ENCODE data around the gene KLC1.

Gene KLC1

GRCh38 chr14:103723748-103724081 lies 94.7 kb downstream of the KLC1 start:
- FAIRE-seq = no peak

DNA sequence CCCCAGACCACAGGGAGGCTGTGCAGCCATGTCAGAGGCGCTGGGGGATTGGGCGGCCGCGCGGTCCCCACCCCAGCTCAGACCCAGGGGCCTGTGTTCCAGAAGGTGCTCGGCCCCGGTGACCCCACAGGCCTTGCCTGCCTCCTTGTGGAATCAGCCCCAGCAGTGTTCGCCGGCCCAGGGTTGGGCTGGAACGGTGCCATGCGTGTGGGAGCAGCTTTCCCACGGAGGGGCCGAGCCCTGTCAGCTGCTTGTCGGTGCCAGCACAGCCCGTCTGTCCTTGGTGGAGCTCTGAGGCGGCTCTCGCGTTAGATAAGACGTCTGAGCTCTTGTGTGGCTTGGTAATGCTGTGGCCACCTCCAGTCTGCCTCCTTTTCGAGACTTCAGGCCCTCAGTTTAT lies 95.1 kb downstream of the KLC1 start:
- FAIRE-seq = no peak

GRCh38 chr14:103725001-103725682 lies 96.1 kb downstream of the KLC1 start:
- no peak for FAIRE-seq

DNA sequence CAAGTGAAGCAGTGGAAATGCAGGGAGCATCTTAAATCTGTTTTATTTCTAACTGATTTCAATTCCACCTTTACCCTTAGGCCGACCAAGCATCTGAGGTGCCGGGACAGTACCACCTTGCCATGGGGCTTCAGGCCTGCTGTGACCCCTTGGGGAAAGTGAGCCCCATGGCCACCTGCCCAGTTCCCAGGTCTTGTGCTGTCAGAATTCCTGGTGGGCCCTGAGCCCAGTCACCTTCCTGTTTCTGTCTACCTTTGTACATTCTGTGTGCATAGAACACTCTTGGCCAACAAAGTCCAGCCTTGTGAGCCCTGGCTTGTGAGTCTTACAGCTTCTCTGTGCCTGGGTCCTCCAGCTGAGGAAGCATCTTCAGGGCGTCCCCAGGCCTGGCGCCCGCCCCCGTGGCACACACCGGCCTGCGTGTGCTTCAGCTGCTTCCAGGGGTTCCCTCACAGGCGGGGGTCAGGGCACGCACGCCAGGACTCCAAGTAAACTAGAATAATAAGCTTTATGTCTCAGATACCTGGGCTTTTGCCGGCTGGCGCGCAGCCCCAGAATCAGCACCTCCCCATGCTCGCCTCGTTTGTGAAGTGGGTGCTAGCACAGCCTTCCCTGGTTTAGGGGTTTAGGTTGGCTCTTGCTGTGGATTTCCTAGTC lies 96.9 kb downstream of the KLC1 start:
- no peak for FAIRE-seq

GRCh38 chr14:103726474-103726873 lies 97.5 kb downstream of the KLC1 start:
- no peak for FAIRE-seq

DNA sequence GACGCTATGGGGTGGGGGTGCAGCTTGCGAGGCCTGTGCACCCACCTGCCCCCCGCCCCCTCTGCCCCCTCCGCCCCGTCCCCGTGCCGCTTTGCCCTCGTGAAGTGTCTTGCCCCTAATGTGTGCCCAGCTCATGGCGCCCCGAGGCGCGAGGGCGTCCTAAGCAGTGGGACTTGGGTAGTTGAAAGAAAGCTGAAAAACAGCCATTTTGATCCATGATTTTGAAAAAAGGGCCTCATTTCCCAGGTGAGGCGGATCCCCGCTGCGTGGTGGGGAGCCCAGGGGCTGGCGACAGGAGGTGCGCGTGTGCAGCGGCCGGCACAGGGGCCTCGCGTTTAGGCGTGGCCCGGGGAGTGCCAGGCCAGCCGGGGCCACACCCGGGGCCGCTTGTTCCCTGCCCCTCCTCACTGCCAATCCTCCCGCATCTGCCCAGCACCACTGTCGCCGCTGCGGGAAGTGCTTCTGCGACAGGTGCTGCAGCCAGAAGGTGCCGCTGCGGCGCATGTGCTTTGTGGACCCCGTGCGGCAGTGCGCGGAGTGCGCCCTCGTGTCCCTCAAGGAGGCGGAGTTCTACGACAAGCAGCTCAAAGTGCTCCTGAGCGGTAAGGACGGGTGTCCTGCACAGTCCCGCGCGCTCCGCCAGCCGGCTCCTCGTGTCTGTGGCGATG lies 98.4 kb downstream of the KLC1 start:
- no peak for FAIRE-seq

DNA sequence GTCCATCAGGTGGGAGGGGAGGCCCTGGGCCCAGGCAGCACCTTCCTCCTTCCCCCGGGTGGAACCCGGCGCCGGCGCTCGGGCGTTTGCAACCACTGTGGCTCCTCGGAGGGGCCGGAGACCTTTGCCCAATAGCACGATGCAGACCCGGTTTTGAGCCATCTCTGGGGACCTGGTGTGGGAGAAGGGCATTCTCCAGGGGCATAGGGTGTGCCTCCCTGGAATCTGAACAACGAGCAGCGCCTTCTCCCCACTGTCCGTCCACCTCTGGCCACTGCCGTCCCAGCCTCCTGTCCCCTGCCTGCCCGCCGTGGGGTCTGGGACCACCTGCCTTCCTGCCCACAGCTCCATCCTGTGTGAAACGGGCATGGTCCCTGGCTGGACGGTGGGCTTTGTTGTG lies 99.1 kb downstream of the KLC1 start:
- FAIRE-seq = no peak

DNA sequence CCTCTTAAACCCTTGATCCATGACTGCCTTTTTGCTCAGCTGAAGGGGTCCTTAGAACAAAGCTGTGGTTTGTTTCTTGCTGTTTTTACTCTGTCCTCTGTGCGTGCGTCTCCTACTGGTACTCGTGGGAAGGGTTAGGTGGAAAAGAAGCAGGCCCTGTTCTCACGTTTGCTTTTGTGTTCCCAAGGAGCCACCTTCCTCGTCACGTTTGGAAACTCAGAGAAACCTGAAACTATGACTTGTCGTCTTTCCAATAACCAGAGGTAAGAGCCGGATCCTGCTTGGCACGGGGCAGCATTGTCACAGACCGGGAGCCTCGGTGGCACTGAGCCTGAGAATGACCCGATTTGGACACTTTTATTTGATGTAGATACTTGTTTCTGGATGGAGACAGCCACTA lies 99.7 kb downstream of the KLC1 start:
- FAIRE-seq = no peak

DNA sequence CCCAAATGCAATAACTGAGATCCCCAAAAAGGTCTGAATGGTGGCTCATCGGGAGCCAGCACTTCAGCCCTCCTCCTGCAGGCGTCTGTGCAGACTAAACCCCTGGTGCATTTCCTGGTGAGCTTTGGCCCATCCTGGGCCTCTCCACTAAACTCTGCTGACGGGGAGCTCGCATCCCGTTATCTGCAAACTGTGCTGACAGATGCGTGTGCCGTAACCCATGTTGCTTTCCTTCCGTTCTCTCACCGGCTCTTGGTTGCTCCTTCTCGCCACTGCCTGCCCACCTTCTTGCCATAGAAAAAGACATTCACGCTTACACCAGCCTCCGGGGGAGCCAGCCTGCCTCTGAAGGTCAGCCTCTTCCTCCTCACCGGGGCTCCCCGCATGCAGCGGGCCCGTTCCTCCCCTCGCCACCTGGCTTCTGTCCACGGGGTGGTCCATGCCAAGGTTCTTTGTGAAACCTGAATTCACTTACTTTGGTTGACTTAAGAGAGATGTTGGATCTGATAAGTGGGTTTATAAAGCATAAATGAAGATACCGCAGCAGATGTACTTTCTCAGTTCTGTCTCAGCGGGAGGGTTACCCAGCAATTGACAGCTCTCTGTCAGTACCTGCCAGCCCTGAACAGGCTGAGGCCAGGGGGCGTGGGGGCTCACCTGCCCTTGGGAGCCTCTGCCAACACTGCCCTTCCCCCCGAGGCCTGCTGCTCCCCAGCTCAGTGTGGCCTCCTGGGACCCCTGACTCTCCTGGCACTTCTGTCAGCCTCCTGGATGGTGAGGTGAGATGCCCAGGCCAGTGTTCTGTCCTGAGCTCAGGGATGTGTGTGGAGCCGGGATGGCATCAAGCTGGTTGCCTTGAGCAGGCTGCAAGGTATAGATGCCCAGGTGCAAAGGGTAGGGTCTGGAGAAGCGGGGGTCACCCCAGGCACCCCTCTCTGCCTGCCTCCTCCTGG lies 100.8 kb downstream of the KLC1 start:
- FAIRE-seq = no peak

DNA sequence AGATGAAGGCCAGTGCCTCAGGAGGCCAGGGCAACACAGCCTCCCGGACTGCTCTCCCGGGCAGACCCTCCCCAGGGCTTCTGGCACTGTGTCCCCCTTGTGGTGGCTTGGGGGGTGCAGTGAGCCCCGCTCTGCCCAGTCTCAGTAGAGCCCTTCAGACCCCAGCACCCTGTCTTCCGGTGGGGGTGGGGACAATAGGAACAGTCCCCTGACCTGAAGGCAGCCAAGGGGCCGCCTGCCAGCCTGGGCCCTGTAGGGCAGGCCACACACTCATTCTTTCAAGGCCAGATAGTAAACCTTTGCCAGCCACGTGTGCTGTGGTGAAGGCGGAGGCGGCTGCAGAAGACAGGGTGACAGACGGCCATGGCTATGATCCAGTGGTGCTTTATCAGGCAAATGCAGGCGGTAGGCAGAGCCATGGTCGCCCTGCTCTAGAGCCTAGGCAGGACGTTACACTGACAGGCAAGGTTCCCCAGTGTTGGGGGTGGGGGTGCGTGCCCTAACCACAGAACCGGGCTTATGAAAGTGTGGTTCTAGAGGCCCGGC lies 101.6 kb downstream of the KLC1 start:
- FAIRE-seq = no peak

DNA sequence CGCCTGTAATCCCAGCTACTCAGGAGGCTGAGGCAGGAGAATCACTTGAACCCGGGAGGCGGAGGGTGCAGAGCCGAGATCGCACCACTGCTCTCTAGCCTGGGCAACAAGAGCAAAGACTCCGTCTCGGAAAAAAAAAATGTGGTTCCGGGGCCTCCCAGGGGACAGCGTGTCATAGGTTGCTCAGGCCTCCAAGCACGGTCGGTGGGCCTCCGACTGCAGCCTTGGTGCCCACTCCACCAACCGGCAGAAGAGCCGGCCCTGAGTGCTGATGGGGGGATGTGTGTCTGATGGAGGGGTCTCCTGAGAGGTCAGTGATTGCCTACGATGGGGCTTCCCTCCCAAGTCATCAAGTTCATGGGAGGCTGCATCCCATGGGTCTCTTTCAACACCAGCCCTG lies 102.5 kb downstream of the KLC1 start:
- FAIRE-seq = no peak

- FAIRE-seq = no peak
Measured at GRCh38 chr14:103731916-103732867, 103.2 kb downstream of the KLC1 start.

DNA sequence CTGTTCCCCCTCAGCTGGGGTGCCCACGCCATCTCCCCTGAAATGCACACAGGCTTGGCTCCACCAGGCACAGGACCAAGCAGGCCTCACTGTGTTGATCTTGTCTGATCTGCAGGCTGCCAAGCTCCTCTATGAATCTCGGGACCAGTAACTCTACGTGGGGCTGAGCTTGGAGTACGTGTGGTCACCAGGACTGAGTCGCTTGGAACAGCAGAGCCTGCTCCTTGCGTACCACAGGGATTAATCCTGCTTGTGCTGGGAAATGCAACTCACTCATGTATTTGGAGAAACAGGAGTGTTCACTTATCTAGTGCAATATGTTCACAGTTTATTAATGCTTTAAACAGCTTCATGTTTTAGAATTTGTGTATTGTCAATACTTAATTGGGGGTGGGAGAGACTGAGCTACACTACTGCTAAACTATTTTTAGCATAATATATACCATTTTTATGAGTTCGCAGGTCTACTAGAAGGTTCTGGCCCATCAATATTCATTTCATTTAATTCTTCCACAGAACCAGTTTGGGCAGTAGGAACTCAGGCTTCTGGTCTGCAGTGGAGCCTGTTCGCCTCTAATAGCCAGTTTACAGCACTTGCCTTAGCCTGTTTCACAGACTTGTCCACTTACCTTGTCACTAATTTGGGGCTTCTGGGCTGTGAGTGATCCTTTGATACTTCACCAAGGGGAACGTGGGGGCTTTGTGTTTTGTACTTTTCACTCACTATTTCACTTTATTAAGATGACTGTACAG lies 104.0 kb downstream of the KLC1 start:
- no peak for FAIRE-seq

DNA sequence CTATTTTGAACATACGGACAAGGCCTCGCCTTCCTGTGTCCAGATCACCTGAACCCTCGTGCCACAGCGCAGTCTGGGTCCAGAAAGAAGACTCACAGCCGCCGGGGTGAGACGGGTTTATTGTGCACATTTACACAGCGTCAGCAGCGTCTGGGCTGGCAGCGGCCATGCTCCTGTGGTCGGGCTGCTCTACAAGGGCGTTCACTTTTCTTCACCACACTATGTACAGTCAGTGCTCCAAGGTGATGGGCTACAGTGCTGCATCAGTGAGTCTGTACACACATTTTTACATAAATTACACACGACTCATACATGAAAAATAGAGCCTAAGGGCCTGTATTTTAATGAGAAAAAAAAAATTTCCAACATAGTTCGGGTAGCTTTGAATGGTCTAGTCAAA lies 104.6 kb downstream of the KLC1 start:
- no peak for FAIRE-seq

DNA sequence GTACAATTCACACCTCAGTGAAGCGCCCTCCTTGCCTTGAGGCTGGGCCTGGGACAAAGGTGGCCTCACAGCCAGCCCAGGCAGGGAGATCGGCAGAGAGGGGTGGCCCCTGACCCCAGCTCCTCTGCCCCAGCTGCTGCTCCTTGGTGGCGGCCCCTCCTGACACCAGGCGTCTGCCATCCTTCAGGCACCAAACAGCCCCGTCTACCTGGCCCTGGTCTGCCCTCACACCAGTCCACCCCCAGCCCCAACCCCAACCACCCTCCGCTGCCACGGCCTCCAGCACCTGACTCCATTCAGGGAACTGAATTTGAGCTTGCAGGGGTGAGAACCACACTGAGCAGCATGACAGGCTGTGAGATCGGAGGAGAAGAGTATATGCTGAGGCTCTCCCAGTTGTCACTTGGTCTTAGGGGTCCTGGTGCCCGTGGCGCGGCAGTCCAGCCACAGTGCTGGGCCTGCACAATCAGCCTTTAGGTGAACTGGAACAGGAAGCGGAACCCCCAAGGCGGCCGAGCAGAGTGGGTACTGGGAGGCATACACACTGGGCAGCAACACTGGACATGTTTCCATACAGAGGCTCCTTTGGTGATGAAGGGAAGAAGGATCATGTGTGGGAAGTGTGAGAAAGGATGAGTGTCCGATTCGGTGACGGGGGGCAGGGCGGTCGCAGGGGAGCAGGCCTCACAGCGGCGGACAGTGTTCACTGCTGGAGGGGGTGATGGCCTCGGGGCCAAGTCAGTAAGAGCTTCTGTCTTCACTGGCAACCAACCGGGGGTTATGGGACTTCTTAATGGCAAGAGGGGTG lies 105.3 kb downstream of the KLC1 start:
- FAIRE-seq = no peak

DNA sequence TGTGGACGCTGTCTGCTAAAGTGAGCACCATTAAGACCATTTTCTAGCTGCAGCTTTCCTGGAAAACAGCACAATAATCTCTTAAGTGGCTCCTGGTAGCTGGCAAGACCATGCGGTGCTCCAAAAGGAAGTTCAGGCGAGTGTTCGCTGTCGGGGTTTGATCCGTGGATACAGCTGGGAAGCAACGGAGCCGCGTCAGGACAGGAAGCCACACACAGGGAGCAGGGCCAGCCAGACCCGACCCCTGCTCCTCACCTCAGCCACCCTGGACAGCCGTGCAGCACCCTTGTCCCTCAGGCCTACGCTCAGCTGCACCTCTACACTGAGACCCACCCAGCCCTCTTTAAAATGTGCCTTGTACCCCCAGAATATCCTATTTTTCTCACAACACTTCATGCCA lies 106.0 kb downstream of the KLC1 start:
- FAIRE-seq = no peak

DNA sequence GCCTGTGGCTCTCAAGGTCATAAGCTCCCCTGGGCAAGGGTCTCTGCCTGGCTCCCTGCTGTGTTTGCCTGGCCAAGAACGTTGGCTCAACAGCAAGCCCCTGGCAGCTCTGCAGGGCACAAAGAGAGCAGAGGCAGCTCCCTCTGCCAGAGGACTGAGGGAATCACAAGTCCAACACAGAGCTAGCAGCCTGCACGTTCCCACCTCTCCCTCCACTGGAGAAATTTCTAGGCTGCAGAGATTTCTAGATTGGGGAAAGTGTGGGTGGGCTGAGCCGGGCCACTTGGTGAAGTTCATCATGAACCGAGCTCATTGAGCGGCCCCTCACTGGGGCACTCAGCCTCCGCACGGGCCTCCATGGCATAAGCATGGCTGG lies 106.4 kb downstream of the KLC1 start:
- FAIRE-seq = no peak

GRCh38 chr14:103735815-103736545 lies 107.0 kb downstream of the KLC1 start:
- no peak for FAIRE-seq

Data from endometrium (tissue), 2 donors.